SU-DHL-6 (cell line): ENCODE results near the gene AGBL4.

Experiments used
- H2AFZ ChIP-seq: fragments of 200-600 bp; sonication (generic); 2 replicates; pipeline ENCODE4 v1.6.1; 2014; ENCODE audit warnings: low read depth, mild to moderate bottlenecking, moderate library complexity, mixed read lengths, antibody characterized with exemption, low read length; ENCODE audit not compliant: severe bottlenecking
- H3F3A ChIP-seq: fragments of 200-600 bp; shearing (Covaris generic); 2 replicates; pipeline ENCODE4 v1.6.0; 2016; ENCODE audit warnings: antibody characterized with exemption, mild to moderate bottlenecking; ENCODE audit not compliant: insufficient read depth
- H3K27ac ChIP-seq: fragments of 200-600 bp; sonication (generic); 2 replicates; pipeline ENCODE4 v1.5.1; 2016; ENCODE audit warnings: low read depth, mild to moderate bottlenecking, low read length, moderate library complexity, mixed read lengths
- H3K27me3 ChIP-seq: fragments of 200-600 bp; sonication (generic), shearing (Covaris generic); 2 replicates; pipeline ENCODE4 v1.6.0; 2014; ENCODE audit warnings: mild to moderate bottlenecking, low read length
- H3K36me3 ChIP-seq: fragments of 200-600 bp; sonication (generic); 2 replicates; pipeline ENCODE4 v1.6.1; 2014; ENCODE audit warnings: mild to moderate bottlenecking, low read length, mixed read lengths
- H3K4me2 ChIP-seq: fragments of 300-600, 200-600 bp; shearing (Covaris generic), sonication (generic); 2 replicates; pipeline ENCODE4 v1.6.0; 2014; ENCODE audit warnings: low read length, low read depth, mild to moderate bottlenecking; ENCODE audit not compliant: poor library complexity, severe bottlenecking
- H3K4me3 ChIP-seq: fragments of 200-600 bp; sonication (generic); 2 replicates; pipeline ENCODE4 v1.5.1; 2014; ENCODE audit warnings: antibody characterized with exemption, low read length, mild to moderate bottlenecking, mixed read lengths; ENCODE audit not compliant: insufficient read depth, poor library complexity, severe bottlenecking
- H3K79me2 ChIP-seq: fragments of 200-600 bp; sonication (generic); 2 replicates; pipeline ENCODE4 v1.6.1; 2014; ENCODE audit warnings: mild to moderate bottlenecking, low read length, moderate library complexity; ENCODE audit not compliant: insufficient read depth
- H3K9ac ChIP-seq: fragments of 200-600 bp; sonication (generic); 2 replicates; pipeline ENCODE4 v1.7.0; 2014; ENCODE audit warnings: mild to moderate bottlenecking, low read length
- H3K9me2 ChIP-seq: fragments of 200-600 bp; sonication (generic); replicated peaks from 2 replicates; pipeline ENCODE4 v1.6.1; 2014; ENCODE audit warnings: low read length; ENCODE audit not compliant: insufficient read depth
- H3K9me3 ChIP-seq: fragments of 200-600 bp; sonication (generic); 2 replicates; pipeline ENCODE4 v1.6.1; 2014; ENCODE audit warnings: low read length, mixed read lengths; ENCODE audit not compliant: insufficient read depth
- H4K20me1 ChIP-seq: fragments of 200-600 bp; sonication (generic); 2 replicates; pipeline ENCODE4 v1.6.1; 2014; ENCODE audit warnings: low read depth, mild to moderate bottlenecking, antibody characterized with exemption, low read length, moderate library complexity, mixed read lengths
- EZH2phosphoT487 ChIP-seq: fragments of 200-600 bp; sonication (generic), shearing (Covaris generic); conservative IDR thresholded peaks from 2 replicates; pipeline ENCODE4 v1.6.1; 2018; ENCODE audit warnings: mild to moderate bottlenecking, antibody characterized with exemption, low read length, moderate library complexity, mixed read lengths
- TF ChIP-seq, protein P1 (sequence below): fragments of 200-600 bp; sonication (generic); IDR thresholded peaks from one replicate; pipeline ENCODE4 v1.5.1; 2017; ENCODE audit warnings: antibody characterized with exemption, mild to moderate bottlenecking, low read length, moderate library complexity; ENCODE audit not compliant: insufficient read depth, poor library complexity, severe bottlenecking

The AGBL4 gene

DNA sequence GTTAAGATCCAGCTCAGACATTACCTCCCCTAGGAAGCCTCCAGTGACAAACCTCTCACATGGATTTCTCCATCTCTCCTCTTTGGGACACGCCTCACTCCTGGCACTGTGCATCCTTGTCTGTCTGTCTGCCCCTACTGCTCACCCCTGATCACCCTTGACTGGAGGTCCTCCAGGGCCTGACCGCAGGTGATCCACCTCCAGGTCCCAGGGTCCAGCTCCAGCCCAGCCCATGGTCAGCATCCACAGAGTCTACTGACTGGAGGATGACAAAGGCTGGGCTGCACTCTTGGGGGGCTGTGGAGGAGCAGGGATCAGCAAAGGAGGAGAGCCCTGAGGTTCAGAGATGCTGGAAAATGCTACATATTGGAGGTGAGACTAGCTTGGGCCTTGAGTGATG, 1312.8 kb downstream of the AGBL4 start:
- no peak overlapping the region for H3K4me3 ChIP-seq
- no peak overlapping the region for H2AFZ ChIP-seq
- no peak overlapping the region for H3K9ac ChIP-seq
- no peaks in the 10 kb centered on the region for H3F3A ChIP-seq
- H4K20me1 ChIP-seq, result no peaks in the 10 kb centered on the region
- H3K27me3 ChIP-seq, result no peaks in the 10 kb centered on the region
- no peaks in the 10 kb centered on the region for H3K36me3 ChIP-seq
- no peak overlapping the region for H3K27ac ChIP-seq
- H3K9me2 ChIP-seq, result no peaks in the 10 kb centered on the region
- H3K4me2 ChIP-seq, result no peak overlapping the region
- TF ChIP-seq, protein P1, sequence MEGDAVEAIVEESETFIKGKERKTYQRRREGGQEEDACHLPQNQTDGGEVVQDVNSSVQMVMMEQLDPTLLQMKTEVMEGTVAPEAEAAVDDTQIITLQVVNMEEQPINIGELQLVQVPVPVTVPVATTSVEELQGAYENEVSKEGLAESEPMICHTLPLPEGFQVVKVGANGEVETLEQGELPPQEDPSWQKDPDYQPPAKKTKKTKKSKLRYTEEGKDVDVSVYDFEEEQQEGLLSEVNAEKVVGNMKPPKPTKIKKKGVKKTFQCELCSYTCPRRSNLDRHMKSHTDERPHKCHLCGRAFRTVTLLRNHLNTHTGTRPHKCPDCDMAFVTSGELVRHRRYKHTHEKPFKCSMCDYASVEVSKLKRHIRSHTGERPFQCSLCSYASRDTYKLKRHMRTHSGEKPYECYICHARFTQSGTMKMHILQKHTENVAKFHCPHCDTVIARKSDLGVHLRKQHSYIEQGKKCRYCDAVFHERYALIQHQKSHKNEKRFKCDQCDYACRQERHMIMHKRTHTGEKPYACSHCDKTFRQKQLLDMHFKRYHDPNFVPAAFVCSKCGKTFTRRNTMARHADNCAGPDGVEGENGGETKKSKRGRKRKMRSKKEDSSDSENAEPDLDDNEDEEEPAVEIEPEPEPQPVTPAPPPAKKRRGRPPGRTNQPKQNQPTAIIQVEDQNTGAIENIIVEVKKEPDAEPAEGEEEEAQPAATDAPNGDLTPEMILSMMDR, result no peak
- H3K79me2 ChIP-seq, result no peaks in the 10 kb centered on the region
- no peaks in the 10 kb centered on the region for H3K9me3 ChIP-seq

DNA sequence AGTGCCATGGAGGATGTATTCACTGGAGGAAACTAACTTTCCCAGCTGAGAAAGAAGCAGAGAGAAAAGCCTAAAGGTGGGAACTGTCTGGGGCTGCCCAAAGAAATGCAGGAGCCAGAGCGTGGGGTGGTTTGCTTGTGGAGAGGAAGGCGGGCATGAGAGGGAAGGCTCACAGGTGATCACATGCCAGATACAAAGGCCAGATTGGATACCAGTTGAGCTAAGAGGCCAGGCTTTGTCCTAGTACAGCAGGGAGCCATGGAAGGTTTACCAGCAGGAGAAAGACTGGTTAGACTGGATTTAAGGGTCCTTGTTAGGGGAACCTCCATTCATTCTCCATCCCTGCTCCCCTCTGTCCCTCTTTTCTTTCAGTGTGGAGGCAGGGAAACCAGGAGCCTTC, 1313.4 kb downstream of the AGBL4 start:
- Histone ChIP-seq H3K9me2 (no peaks in the 10 kb centered on the region), H3K9me3 (no peaks in the 10 kb centered on the region), H3K4me3 (no peak overlapping the region), H3K27ac (no peak overlapping the region), H3K79me2 (no peaks in the 10 kb centered on the region), H3K4me2 (no peak overlapping the region), H3F3A (no peaks in the 10 kb centered on the region), H3K27me3 (no peaks in the 10 kb centered on the region), H3K36me3 (no peaks in the 10 kb centered on the region), H2AFZ (no peak overlapping the region), H3K9ac (no peak overlapping the region), H4K20me1 (no peaks in the 10 kb centered on the region)
- TF ChIP-seq, protein P1, result no peak
- TF ChIP-seq EZH2phosphoT487, result no peak

DNA sequence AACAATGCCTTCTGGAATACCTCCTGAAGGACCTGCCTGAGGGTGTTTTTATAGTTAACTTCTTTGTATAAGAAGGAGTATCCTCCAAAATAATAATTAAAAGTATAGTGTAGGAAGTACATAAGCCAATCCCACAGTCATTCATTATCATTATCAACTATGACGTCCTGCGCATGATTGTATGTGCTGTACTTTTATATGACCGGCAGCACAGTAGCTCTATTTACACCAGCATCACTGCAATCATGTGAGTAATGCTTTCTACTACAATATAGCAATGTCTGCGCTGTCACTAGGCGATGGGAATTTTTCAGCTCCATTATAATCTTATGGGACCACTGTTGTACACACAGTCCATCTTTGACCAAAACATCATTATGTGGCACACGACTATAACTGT, 1319.0 kb downstream of the AGBL4 start:
- H4K20me1 ChIP-seq, result no peaks in the 10 kb centered on the region
- H3K27ac ChIP-seq, result no peak overlapping the region
- no peak overlapping the region for H2AFZ ChIP-seq
- no peak overlapping the region for H3K9ac ChIP-seq
- H3F3A ChIP-seq, result no peaks in the 10 kb centered on the region
- H3K36me3 ChIP-seq, result no peaks in the 10 kb centered on the region
- H3K4me3 ChIP-seq, result no peak overlapping the region
- H3K9me3 ChIP-seq, result no peaks in the 10 kb centered on the region
- no peak overlapping the region for H3K4me2 ChIP-seq
- H3K27me3 ChIP-seq, result no peaks in the 10 kb centered on the region
- H3K79me2 ChIP-seq, result no peaks in the 10 kb centered on the region
- H3K9me2 ChIP-seq, result no peaks in the 10 kb centered on the region
- TF ChIP-seq EZH2phosphoT487, result no peak
- TF ChIP-seq, protein P1, result no peak

DNA sequence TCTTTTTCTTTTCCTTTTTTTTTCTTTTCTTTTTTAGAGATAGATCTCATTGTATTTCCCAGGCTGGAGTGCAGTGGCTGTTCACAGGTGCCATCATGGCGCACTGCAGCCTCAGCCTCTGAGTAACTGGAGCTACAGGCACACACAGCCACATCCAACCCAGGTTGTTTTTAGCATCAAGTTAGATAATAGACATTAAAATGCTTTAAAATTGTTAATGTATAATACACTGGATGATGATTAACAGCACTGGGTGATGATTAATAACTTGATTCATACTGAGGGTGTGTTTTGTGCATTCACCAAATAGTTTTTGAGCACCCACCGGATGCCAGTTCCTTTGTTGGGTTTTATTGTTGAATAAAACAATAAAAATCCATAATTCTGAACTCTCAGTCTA, 1322.3 kb downstream of the AGBL4 start:
- H3K4me3 ChIP-seq, result no peak overlapping the region
- no peaks in the 10 kb centered on the region for H3F3A ChIP-seq
- no peak overlapping the region for H3K9ac ChIP-seq
- H2AFZ ChIP-seq, result no peak overlapping the region
- no peaks in the 10 kb centered on the region for H3K9me2 ChIP-seq
- TF ChIP-seq, protein P1, result no peak
- no peak for TF ChIP-seq EZH2phosphoT487
- no peak overlapping the region for H3K4me2 ChIP-seq
- no peaks in the 10 kb centered on the region for H3K27me3 ChIP-seq
- H3K27ac ChIP-seq, result no peak overlapping the region
- no peaks in the 10 kb centered on the region for H3K79me2 ChIP-seq
- no peaks in the 10 kb centered on the region for H4K20me1 ChIP-seq
- H3K9me3 ChIP-seq, result no peaks in the 10 kb centered on the region
- no peaks in the 10 kb centered on the region for H3K36me3 ChIP-seq
